G401 (cell line): ENCODE results near the gene RYR2. TPM values are rescaled to one million over a fixed set of nuclear protein-coding genes. Genes with fewer than 3 reads are reported as not detected.
A peak's percentile ranks its signal among the peaks of the same experiment; 100 is the strongest.

Source experiments
- DNase-seq: peaks from one replicate; pipeline ENCODE4 v3.0.0-alpha.2; 2015; ENCODE audit warnings: low spot score
- in situ Hi-C: cut with HindIII; loops from 2 replicates; pipeline ENCODE4 v1.10.0; 2016; ENCODE audit warnings: low sequenced_read_pairs, mixed read lengths
- total RNA-seq: library from RNA; depleted of rRNA; stranded (reverse); fragments of >200 nt; shearing (Covaris generic); gene quantifications from 2 replicates; pipeline ENCODE4 v1.2.3, GENCODE V29; 2014

RYR2 gene
- total RNA-seq, 1 experiment from 2014 or later: not detected

- in situ Hi-C loops: no loop called here
- no peak for DNase-seq
Observed at GRCh38 chr1:237457573-237457972, 415.6 kb downstream of the RYR2 start.

GRCh38 chr1:237467320-237467719 lies 425.3 kb downstream of the RYR2 start:
- DNase-seq: no peak
- in situ Hi-C loops: no loop called here

GRCh38 chr1:237470712-237471338 lies 428.8 kb downstream of the RYR2 start:
- in situ Hi-C loops: no loop called here
- DNase-seq: peak; percentile 44

GRCh38 chr1:237471377-237471776 lies 429.4 kb downstream of the RYR2 start:
- no peak for DNase-seq
- in situ Hi-C loops: no loop called here

GRCh38 chr1:237471956-237472355 lies 430.0 kb downstream of the RYR2 start:
- DNase-seq: no peak
- in situ Hi-C loops: no loop called here

- in situ Hi-C loops: no loop called here
Observed at GRCh38 chr1:237473854-237474253, 431.9 kb downstream of the RYR2 start.

GRCh38 chr1:237478082-237478481 lies 436.1 kb downstream of the RYR2 start:
- no peak for DNase-seq
- in situ Hi-C loops: no loop called here

More at GRCh38 chr1:237473854-237474253, 431.9 kb downstream of the RYR2 start:
- no peak for DNase-seq

GRCh38 chr1:237478842-237479241 lies 436.9 kb downstream of the RYR2 start:
- no peak for DNase-seq
- in situ Hi-C loops: no loop called here

- in situ Hi-C loops: no loop called here
- DNase-seq: no peak
Observed at GRCh38 chr1:237482777-237483176, 440.8 kb downstream of the RYR2 start.

- in situ Hi-C loops: no loop called here
- DNase-seq: peak; percentile 18
Observed at GRCh38 chr1:237492359-237492758, 450.4 kb downstream of the RYR2 start.

- in situ Hi-C loops: no loop called here
- DNase-seq: no peak
Observed at GRCh38 chr1:237500566-237500965, 458.6 kb downstream of the RYR2 start.

GRCh38 chr1:237503292-237503691 lies 461.3 kb downstream of the RYR2 start:
- in situ Hi-C loops: no loop called here
- no peak for DNase-seq

GRCh38 chr1:237507005-237507404 lies 465.0 kb downstream of the RYR2 start:
- in situ Hi-C loops: no loop called here

GRCh38 chr1:237509748-237510147 lies 467.8 kb downstream of the RYR2 start:
- in situ Hi-C loops: no loop called here
- no peak for DNase-seq

More at GRCh38 chr1:237507005-237507404, 465.0 kb downstream of the RYR2 start:
- DNase-seq: no peak

GRCh38 chr1:237525102-237525501 lies 483.1 kb downstream of the RYR2 start:
- DNase-seq: no peak
- in situ Hi-C loops: no loop called here

- DNase-seq: no peak
- in situ Hi-C loops: no loop called here
Observed at GRCh38 chr1:237527761-237528160, 485.8 kb downstream of the RYR2 start.

- in situ Hi-C loops: no loop called here
- DNase-seq: no peak
Observed at GRCh38 chr1:237528545-237528944, 486.6 kb downstream of the RYR2 start.

- in situ Hi-C loops: no loop called here
- no peak for DNase-seq
Observed at GRCh38 chr1:237539055-237539454, 497.1 kb downstream of the RYR2 start.

- DNase-seq: no peak
- in situ Hi-C loops: no loop called here
Observed at GRCh38 chr1:237542525-237543418, 500.8 kb downstream of the RYR2 start.

GRCh38 chr1:237553078-237553477 lies 511.1 kb downstream of the RYR2 start:
- in situ Hi-C loops: no loop called here
- DNase-seq: no peak
